CD4-positive, alpha-beta T cell (primary cell): ENCODE data around the gene PRAMEF12. TPM values are rescaled to one million over a fixed set of nuclear protein-coding genes. Genes with fewer than 3 reads are reported as not detected.
"Not testable (repeated sequence)": the region's sequence is repeated elsewhere in the genome, so short reads cannot be mapped to it uniquely, and the experiment has no call there.

Experiments used
- ATAC-seq: fragments of 200-7000 bp; cut with Tn5 transposase; one replicate; pipeline ENCODE4 v1.10.0; 2022; ENCODE audit warnings: mild to moderate bottlenecking; ENCODE audit not compliant: poor library complexity
- CTCF ChIA-PET: fragments of 350-600 bp; sonication (Branson Sonifier 250); formaldehyde crosslinking; loops from one replicate; lab custom pipeline; 2021; ENCODE audit warnings: antibody characterized with exemption, inconsistent platforms; lab: Charles Lee
- POLR2A ChIA-PET: fragments of 350-600 bp; sonication (Branson Sonifier 250); formaldehyde crosslinking; loops from one replicate; lab custom pipeline; 2021; ENCODE audit warnings: antibody characterized with exemption, inconsistent platforms; lab: Charles Lee
- DNase-seq, 14 experiments: peaks; one replicate each; pipeline ENCODE4 v3.0.0-alpha.2; 2013 to 2020; ENCODE audit warnings: mixed read lengths in 2 of 14
- H3K27ac ChIP-seq, 2 donors: one replicate each; pipeline versions ENCODE4 v1.5.1 to v1.7.0; 2013; ENCODE audit warnings: low read length in 2 of 2, low read depth in 1 of 2, mild to moderate bottlenecking in 1 of 2
- H3K27me3 ChIP-seq, 2 experiments: 1 replicate in 1 of 2; 2 replicates in 1 of 2; pipeline versions ENCODE4 v1.6.1 to v1.7.0; 2013; ENCODE audit warnings: low read length in 2 of 2, control low read depth in 1 of 2, mild to moderate bottlenecking in 1 of 2, moderate library complexity in 1 of 2; ENCODE audit not compliant: insufficient read depth in 2 of 2, control insufficient read depth in 1 of 2
- H3K36me3 ChIP-seq: one replicate; pipeline ENCODE4 v1.6.1; 2013; ENCODE audit warnings: low read length, control low read depth; ENCODE audit not compliant: insufficient read depth
- H3K4me1 ChIP-seq: one replicate; pipeline ENCODE4 v1.6.1; 2013; ENCODE audit warnings: low read length, control low read depth; ENCODE audit not compliant: insufficient read depth
- H3K4me3 ChIP-seq: one replicate; pipeline ENCODE4 v1.5.1; 2013; ENCODE audit warnings: mild to moderate bottlenecking, low read length, moderate library complexity
- H3K9me3 ChIP-seq, 2 experiments: 1 replicate in 1 of 2; 2 replicates in 1 of 2; pipeline versions ENCODE4 v1.6.1 to v1.7.0; 2013; ENCODE audit warnings: low read length in 2 of 2, mild to moderate bottlenecking in 2 of 2, control low read depth in 1 of 2, moderate library complexity in 1 of 2; ENCODE audit not compliant: control insufficient read depth in 1 of 2, insufficient read depth in 1 of 2
- H3K27ac Mint-ChIP-seq: one replicate; pipeline ENCODE4 v1.8.0; 2020; ENCODE audit warnings: mixed read lengths
- H3K27me3 Mint-ChIP-seq: one replicate; pipeline ENCODE4 v1.8.0; 2021; ENCODE audit warnings: mixed read lengths
- H3K36me3 Mint-ChIP-seq: one replicate; pipeline ENCODE4 v1.8.0; 2021; ENCODE audit warnings: low read depth, mixed read lengths
- H3K4me1 Mint-ChIP-seq: one replicate; pipeline ENCODE4 v1.8.0; 2021; ENCODE audit warnings: low read depth, mixed read lengths
- H3K4me3 Mint-ChIP-seq: one replicate; pipeline ENCODE4 v1.8.0; 2020; ENCODE audit warnings: mild to moderate bottlenecking, mixed read lengths
- H3K9me3 Mint-ChIP-seq: one replicate; pipeline ENCODE4 v1.8.0; 2020; ENCODE audit warnings: mixed read lengths
- CTCF ChIP-seq: fragments of 200-600 bp; IDR thresholded peaks from one replicate; pipeline ENCODE4 v1.8.0; 2022; ENCODE audit warnings: antibody characterized with exemption, mild to moderate bottlenecking
- intact Hi-C, 2 experiments: fragments of 100-400 bp; cut with DNase I in 1 of 2; cut with micrococcal nuclease in 1 of 2; formaldehyde crosslinking; loops; one replicate each; pipeline versions ENCODE4 v1.15.1 to v1.9.0; 2023 to 2025; cut with DNase I, micrococcal nuclease
- total RNA-seq, 174 experiments: library from RNA in 2 of 174; stranded (reverse) in 2 of 174; gene quantifications; one replicate each; pipeline ENCODE4 v1.2.3 and lab custom pipeline; 2021 to 2026

The PRAMEF12 gene
- total RNA-seq, 2 experiments from 2014 or later: not detected

- peaks cover 1% of the 10 kb centered on the region for H3K9me3 Mint-ChIP-seq
- no peak overlapping the region for H3K4me3 Mint-ChIP-seq
- DNase-seq (no peak), ATAC-seq (no peak)
- H3K9me3 ChIP-seq: peaks cover 0 to 5% of the 10 kb centered on the region in 2 experiments
- H3K27ac ChIP-seq: no peak overlapping the region
- no peak overlapping the region for H3K4me3 ChIP-seq
- peaks cover 34% of the 10 kb centered on the region for H3K27me3 Mint-ChIP-seq
- intact Hi-C loops: no loop called here
- H3K4me1 ChIP-seq: no peaks in the 10 kb centered on the region
- no peak overlapping the region for H3K27ac Mint-ChIP-seq
- no peaks in the 10 kb centered on the region for H3K4me1 Mint-ChIP-seq
- H3K36me3 ChIP-seq: no peaks in the 10 kb centered on the region
- ChIA-PET POLR2A (no interaction called here), CTCF (no interaction called here)
- no peak for TF ChIP-seq CTCF
- H3K36me3 Mint-ChIP-seq: no peaks in the 10 kb centered on the region
- H3K27me3 ChIP-seq: peaks cover 2 to 10% of the 10 kb centered on the region in 2 experiments
These were observed 37.3 kb downstream of the PRAMEF12 start for GRCh38 chr1:12810691-12811408.

GRCh38 chr1:12811409-12811784 lies 37.9 kb downstream of the PRAMEF12 start:
- Mint-ChIP-seq H3K36me3 (no peaks in the 10 kb centered on the region), H3K27me3 (peaks cover 34% of the 10 kb centered on the region), H3K27ac (no peak overlapping the region), H3K4me1 (no peaks in the 10 kb centered on the region), H3K9me3 (peaks cover 1% of the 10 kb centered on the region), H3K4me3 (no peak overlapping the region)
- H3K27ac ChIP-seq: no peak overlapping the region
- no peak overlapping the region for H3K4me3 ChIP-seq
- peaks cover 2 to 10% of the 10 kb centered on the region in 2 experiments for H3K27me3 ChIP-seq
- H3K36me3 ChIP-seq: no peaks in the 10 kb centered on the region
- intact Hi-C loops: no loop called here
- ChIA-PET CTCF (no interaction called here), POLR2A (no interaction called here)
- H3K9me3 ChIP-seq: peaks cover 0 to 5% of the 10 kb centered on the region in 2 experiments
- ATAC-seq (no peak), DNase-seq (no peak)
- no peaks in the 10 kb centered on the region for H3K4me1 ChIP-seq
- TF ChIP-seq CTCF: no peak

GRCh38 chr1:12819061-12819460 lies 45.5 kb downstream of the PRAMEF12 start:
- H3K27ac ChIP-seq, DNase-seq, H3K27ac Mint-ChIP-seq, H3K4me1 ChIP-seq, H3K4me1 Mint-ChIP-seq, H3K27me3 ChIP-seq, H3K9me3 ChIP-seq, H3K36me3 Mint-ChIP-seq, POLR2A ChIA-PET, ATAC-seq, H3K9me3 Mint-ChIP-seq, H3K36me3 ChIP-seq, H3K4me3 Mint-ChIP-seq, CTCF ChIA-PET, H3K4me3 ChIP-seq, intact Hi-C loops: not testable (repeated sequence)
- peaks cover 26% of the 10 kb centered on the region for H3K27me3 Mint-ChIP-seq

Other genes starting within 250 kb of the PRAMEF12 start
- gene DHRS3, start 155.5 kb upstream of the PRAMEF12 start, total RNA-seq: 100 to 1,000 TPM; 102 to 108 TPM
- gene AADACL4, start 129.7 kb upstream of the PRAMEF12 start, total RNA-seq: not detected
- gene AADACL3, start 57.6 kb upstream of the PRAMEF12 start, total RNA-seq: not detected
- not detected for gene CFAP107, start 27.5 kb upstream of the PRAMEF12 start, total RNA-seq
- not detected for gene PRAMEF1, start 17.7 kb downstream of the PRAMEF12 start, total RNA-seq
- not detected for gene PRAMEF11, start 57.7 kb downstream of the PRAMEF12 start, total RNA-seq
- gene HNRNPCL1, start 75.0 kb downstream of the PRAMEF12 start, total RNA-seq: not detected
- not detected for gene PRAMEF2, start 83.3 kb downstream of the PRAMEF12 start, total RNA-seq
- gene PRAMEF4, start 112.5 kb downstream of the PRAMEF12 start, total RNA-seq: not detected
- not detected for gene PRAMEF10, start 124.5 kb downstream of the PRAMEF12 start, total RNA-seq
- gene PRAMEF7, start 142.9 kb downstream of the PRAMEF12 start, total RNA-seq: not detected
- not detected for gene PRAMEF6, start 173.8 kb downstream of the PRAMEF12 start, total RNA-seq